GM23248 (cell line): Measurements from ENCODE around the gene MRNIP. TPM values are rescaled to one million over a fixed set of nuclear protein-coding genes. Genes with fewer than 3 reads are reported as not detected.
A peak's percentile ranks its signal among the peaks of the same experiment; 100 is the strongest.

Experiments
- DNase-seq: peaks from one replicate; pipeline ENCODE4 v3.0.0-alpha.2; 2015
- H2AFZ ChIP-seq: fragments of 200-600 bp; sonication (generic); 2 replicates; pipeline ENCODE4 v1.6.1; 2016; ENCODE audit warnings: antibody characterized with exemption
- H3F3A ChIP-seq: fragments of 200-600 bp; sonication (generic); 2 replicates; pipeline ENCODE4 v1.6.1; 2016; ENCODE audit warnings: mild to moderate bottlenecking, antibody characterized with exemption, mixed run types; ENCODE audit not compliant: insufficient read depth
- H3K27ac ChIP-seq: fragments of 200-600 bp; sonication (generic); 2 replicates; pipeline ENCODE4 v1.5.1; 2016; ENCODE audit warnings: mild to moderate bottlenecking
- H3K27me3 ChIP-seq: fragments of 200-600 bp; sonication (generic); replicated peaks from 2 replicates; pipeline ENCODE4 v1.6.1; 2016; ENCODE audit warnings: mild to moderate bottlenecking; ENCODE audit not compliant: insufficient read depth
- H3K36me3 ChIP-seq: fragments of 200-600 bp; sonication (generic); 2 replicates; pipeline ENCODE4 v1.6.1; 2016; ENCODE audit warnings: low read depth, mild to moderate bottlenecking
- H3K4me1 ChIP-seq: fragments of 200-600 bp; sonication (generic); 2 replicates; pipeline ENCODE4 v1.6.1; 2016; ENCODE audit warnings: mild to moderate bottlenecking; ENCODE audit not compliant: insufficient read depth
- H3K4me2 ChIP-seq: fragments of 200-600 bp; sonication (generic); one replicate; pipeline ENCODE4 v1.6.1; 2016; ENCODE audit warnings: mild to moderate bottlenecking; ENCODE audit not compliant: unreplicated experiment
- H3K4me3 ChIP-seq: fragments of 200-600 bp; sonication (generic); 2 replicates; pipeline ENCODE4 v1.5.1; 2016; ENCODE audit warnings: mild to moderate bottlenecking
- H3K79me2 ChIP-seq: fragments of 200-600 bp; sonication (generic); 2 replicates; pipeline ENCODE4 v1.6.1; 2016; ENCODE audit warnings: mild to moderate bottlenecking; ENCODE audit not compliant: insufficient read depth
- H3K9ac ChIP-seq: fragments of 200-600 bp; sonication (generic); 2 replicates; pipeline ENCODE4 v1.6.1; 2016; ENCODE audit warnings: mild to moderate bottlenecking
- H3K9me2 ChIP-seq: fragments of 200-600 bp; sonication (generic); 2 replicates; pipeline ENCODE4 v1.6.1; 2016; ENCODE audit warnings: mixed run types, mild to moderate bottlenecking, moderate library complexity; ENCODE audit not compliant: insufficient read depth
- H3K9me3 ChIP-seq: fragments of 200-600 bp; sonication (generic); one replicate; pipeline ENCODE4 v1.6.1; 2017; ENCODE audit warnings: low read depth
- H4K20me1 ChIP-seq: fragments of 200-600 bp; sonication (generic); 2 replicates; pipeline ENCODE4 v1.6.0; 2016; ENCODE audit not compliant: insufficient read depth
- EZH2 ChIP-seq: fragments of 200-600 bp; sonication (generic); IDR thresholded peaks from 2 replicates; pipeline ENCODE4 v1.6.1; 2018; ENCODE audit warnings: antibody characterized with exemption, mild to moderate bottlenecking; ENCODE audit not compliant: insufficient read depth, poor library complexity, severe bottlenecking
- EZH2phosphoT487 ChIP-seq: fragments of 200-600 bp; sonication (generic); IDR thresholded peaks from 2 replicates; pipeline ENCODE4 v1.6.1; 2018; ENCODE audit warnings: antibody characterized with exemption, moderate library complexity, mild to moderate bottlenecking, low read depth; ENCODE audit not compliant: insufficient read depth
- WGBS, 2 experiments: methylation state at CpG; one replicate each; pipeline ENCODE4 v1.1.6; 2015 to 2017; ENCODE audit warnings: low lambda C conversion rate in 2 of 2, low coverage in 1 of 2; ENCODE audit errors: missing lambda C conversion rate in 2 of 2; 5-methylcytosine and 5-hydroxymethylcytosine counted together
- in situ Hi-C: fragments of 300-500 bp; cut with MboI; formaldehyde crosslinking; loops from 2 replicates; pipeline ENCODE4 v1.15.0; 2020
- polyA plus RNA-seq: library from polyadenylated mRNA; unstranded; fragments of >200 nt; fragmentation: Nextera tagmentation; extraction: Ambion mirVana; gene quantifications from 2 replicates; pipeline ENCODE4 v1.2.1, GENCODE V29; 2016
- total RNA-seq: library from RNA; depleted of rRNA; stranded (reverse); fragments of >200 nt; shearing (Covaris generic); gene quantifications from 2 replicates; pipeline ENCODE4 v1.2.3, GENCODE V29; 2014

The MRNIP gene
- total and polyA plus RNA-seq, 2 experiments from 2014 or later: 14.1 to 17.3 TPM

- TF ChIP-seq EZH2 (no peak), EZH2phosphoT487 (no peak)
- H3F3A ChIP-seq: peaks cover 28% of the 10 kb centered on the region
- DNase-seq: peak; percentile 41
- no peak overlapping the region for H3K9ac ChIP-seq
- H3K4me3 ChIP-seq: no peak overlapping the region
- H2AFZ ChIP-seq: no peak overlapping the region
- H3K27ac ChIP-seq: no peak overlapping the region
- peaks cover 11% of the 10 kb centered on the region; the same call in 1 of the 2 replicates for H4K20me1 ChIP-seq
- H3K4me2 ChIP-seq: no peak overlapping the region
- H3K36me3 ChIP-seq: peaks cover 52% of the 10 kb centered on the region
- H3K4me1 ChIP-seq: peaks cover 13% of the 10 kb centered on the region
- WGBS, 2 experiments: 77 to 79% methylated on average over 13 of the region's 13 CpGs
- no peaks in the 10 kb centered on the region for H3K9me3 ChIP-seq
- peaks cover 78% of the 10 kb centered on the region for H3K79me2 ChIP-seq
- no peaks in the 10 kb centered on the region for H3K27me3 ChIP-seq
- H3K9me2 ChIP-seq: no peaks in the 10 kb centered on the region
- in situ Hi-C loops: no loop called here
These were observed 32.9 kb downstream of the MRNIP start for GRCh38 chr5:179825655-179826182.

- H3K4me3 ChIP-seq: no peak overlapping the region
- TF ChIP-seq EZH2phosphoT487 (no peak), EZH2 (no peak)
- no peak overlapping the region for H2AFZ ChIP-seq
- H3K36me3 ChIP-seq: peaks cover 42% of the 10 kb centered on the region
- no peaks in the 10 kb centered on the region for H3K27me3 ChIP-seq
- in situ Hi-C loops: no loop called here
- peaks cover 70% of the 10 kb centered on the region for H3K79me2 ChIP-seq
- no peak for DNase-seq
- H3K9ac ChIP-seq: no peak overlapping the region
- no peak overlapping the region for H3K27ac ChIP-seq
- H3K4me1 ChIP-seq: peaks cover 21% of the 10 kb centered on the region
- H3K4me2 ChIP-seq: no peak overlapping the region
- H3F3A ChIP-seq: peaks cover 18% of the 10 kb centered on the region
- H3K9me3 ChIP-seq: no peaks in the 10 kb centered on the region
- WGBS, 2 experiments: 90 to 96% methylated on average over 3 of the region's 3 CpGs
- H4K20me1 ChIP-seq: peaks cover 11% of the 10 kb centered on the region; the same call in 1 of the 2 replicates
- H3K9me2 ChIP-seq: no peaks in the 10 kb centered on the region
These were observed 33.9 kb downstream of the MRNIP start for GRCh38 chr5:179824745-179825112.

GRCh38 chr5:179823937-179824744 is 34.5 kb downstream of the MRNIP start:
- H3K36me3 ChIP-seq: peaks cover 37% of the 10 kb centered on the region

GRCh38 chr5:179822444-179822990 is 36.1 kb downstream of the MRNIP start:
- no peaks in the 10 kb centered on the region for H3K27me3 ChIP-seq
- H3K36me3 ChIP-seq: peaks cover 24% of the 10 kb centered on the region
- DNase-seq: peak; percentile 22
- WGBS, 2 experiments: 37% methylated on average over 8 of the region's 8 CpGs
- TF ChIP-seq EZH2: no peak
- no peak for TF ChIP-seq EZH2phosphoT487
- H2AFZ ChIP-seq: no peak overlapping the region
- peak overlapping the region; percentile 97 for H3K9ac ChIP-seq
- peaks cover 11% of the 10 kb centered on the region; the same call in 1 of the 2 replicates for H4K20me1 ChIP-seq
- peaks cover 50% of the 10 kb centered on the region for H3K79me2 ChIP-seq
- no peak overlapping the region for H3K27ac ChIP-seq
- peaks cover 31% of the 10 kb centered on the region for H3K4me1 ChIP-seq
- in situ Hi-C loops: no loop called here
- H3K4me3 ChIP-seq: peak overlapping the region; percentile 78
- H3K9me3 ChIP-seq: no peaks in the 10 kb centered on the region
- peak overlapping the region; percentile 77 for H3K4me2 ChIP-seq
- H3F3A ChIP-seq: peaks cover 3% of the 10 kb centered on the region
- H3K9me2 ChIP-seq: no peaks in the 10 kb centered on the region

More at GRCh38 chr5:179823937-179824744, 34.5 kb downstream of the MRNIP start:
- no peak overlapping the region for H2AFZ ChIP-seq
- H3K9ac ChIP-seq: no peak overlapping the region
- H3K27ac ChIP-seq: no peak overlapping the region
- H3K9me2 ChIP-seq: no peaks in the 10 kb centered on the region
- H3K4me1 ChIP-seq: peaks cover 27% of the 10 kb centered on the region
- peaks cover 11% of the 10 kb centered on the region; the same call in 1 of the 2 replicates for H4K20me1 ChIP-seq
- in situ Hi-C loops: no loop called here
- no peaks in the 10 kb centered on the region for H3K9me3 ChIP-seq
- DNase-seq: no peak
- no peak overlapping the region for H3K4me2 ChIP-seq
- TF ChIP-seq EZH2 (no peak), EZH2phosphoT487 (no peak)
- H3F3A ChIP-seq: peaks cover 12% of the 10 kb centered on the region
- H3K4me3 ChIP-seq: no peak overlapping the region
- H3K27me3 ChIP-seq: no peaks in the 10 kb centered on the region
- peaks cover 64% of the 10 kb centered on the region for H3K79me2 ChIP-seq
- WGBS, 2 experiments: 90% methylated on average over 21 of the region's 22 CpGs
